ENCODE results near the gene IQSEC3. TPM values are rescaled to one million over a fixed set of nuclear protein-coding genes. Genes with fewer than 3 reads are reported as not detected.
"Not testable (repeated sequence)": the region's sequence is repeated elsewhere in the genome, so short reads cannot be mapped to it uniquely, and the experiment has no call there.

Gene IQSEC3
- polyA plus RNA-seq, 12 donors: 1.3 to 5.3 (median 2.0) TPM; not detected in 1

DNA sequence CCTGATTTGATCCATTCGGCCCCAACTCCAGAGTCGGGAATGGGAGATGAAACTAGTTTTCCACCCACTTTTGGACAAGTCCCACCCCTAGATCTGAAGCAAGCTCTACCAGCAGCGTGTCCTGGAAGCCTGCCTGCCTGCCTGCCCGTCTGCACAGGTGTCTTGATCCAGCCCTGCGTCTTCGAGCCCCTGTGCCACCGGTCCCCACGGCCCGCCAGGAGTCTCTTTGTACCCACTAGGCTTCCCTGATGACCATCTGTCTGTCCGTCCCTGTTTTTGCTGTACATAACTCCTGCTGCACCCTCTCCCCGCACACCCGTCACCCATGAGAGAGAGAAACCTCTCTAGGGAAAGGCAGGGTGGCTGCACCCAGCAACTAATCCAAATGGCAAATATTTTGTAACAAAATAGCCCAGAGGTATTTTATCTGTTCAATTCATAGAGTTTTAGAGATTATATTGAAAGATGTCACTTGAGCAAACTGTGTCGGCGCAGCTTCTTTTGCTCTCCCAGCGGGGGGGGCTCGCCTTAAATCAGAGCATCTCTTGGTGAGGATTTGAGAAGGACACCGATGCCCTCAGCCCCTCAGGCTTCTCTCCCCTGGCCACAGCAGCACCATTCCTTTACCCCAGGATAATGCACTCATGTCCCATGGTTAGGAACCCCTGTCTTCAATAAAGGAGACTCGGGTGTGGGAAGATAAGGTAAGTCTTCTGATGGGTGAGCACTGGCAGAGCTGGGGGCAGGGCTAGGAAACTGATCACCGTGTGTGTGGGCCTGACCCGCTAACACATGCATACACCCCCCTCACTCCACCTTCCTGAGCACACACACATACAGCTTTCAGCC, 111.6 kb downstream of the IQSEC3 start:
- DNase-seq: no peak

DNA sequence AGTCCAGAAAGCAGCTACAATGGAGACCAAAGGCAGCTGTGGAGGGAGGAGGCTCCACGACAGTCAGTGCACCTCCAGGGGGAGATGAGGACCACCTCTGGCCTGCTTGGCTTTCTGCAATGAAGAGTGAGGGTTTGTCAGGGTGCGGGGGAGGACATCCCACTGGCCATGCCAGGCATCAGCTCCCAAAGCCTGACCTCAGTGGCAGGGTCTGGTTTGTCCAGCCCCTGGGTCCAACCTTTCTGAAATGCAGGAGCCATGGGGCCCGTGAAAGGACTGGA, 112.2 kb downstream of the IQSEC3 start:
- no peak for DNase-seq

DNA sequence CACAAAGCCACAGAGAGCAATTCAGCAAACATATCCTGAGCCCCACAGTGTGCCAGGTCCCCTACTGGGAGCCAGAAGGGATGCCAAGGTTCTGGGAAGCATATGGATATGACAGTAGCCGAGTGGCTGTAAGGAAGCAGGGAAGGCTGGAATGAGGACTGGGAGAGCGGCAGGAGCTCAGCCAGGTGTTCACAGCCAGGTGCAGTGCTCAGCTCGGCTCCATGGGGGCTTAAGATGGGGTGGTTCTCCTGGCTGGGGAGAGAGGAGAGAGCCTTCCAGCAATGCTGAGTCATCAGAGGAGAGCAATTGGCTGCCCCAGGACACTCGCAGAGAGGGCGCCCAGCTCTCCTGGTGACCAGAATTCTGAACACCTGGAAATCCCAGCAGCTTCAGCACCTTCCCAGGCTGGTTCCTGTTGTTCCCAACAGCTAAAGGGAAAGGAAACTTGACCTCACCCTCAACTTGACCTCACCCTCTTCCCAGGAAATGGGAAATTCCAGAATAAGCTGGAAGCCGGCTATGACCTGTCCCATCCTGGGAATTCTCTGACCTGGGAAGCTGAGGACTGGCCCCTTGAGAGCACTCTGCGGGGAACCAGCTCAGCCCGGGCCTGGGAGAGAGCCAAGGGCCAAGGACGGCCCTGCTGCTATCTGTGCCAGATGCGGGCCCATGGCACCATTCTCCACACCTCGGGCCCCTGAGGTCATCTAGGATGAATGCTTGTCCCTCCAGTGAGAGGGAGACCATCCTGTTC, 112.7 kb downstream of the IQSEC3 start:
- no peak for DNase-seq

DNA sequence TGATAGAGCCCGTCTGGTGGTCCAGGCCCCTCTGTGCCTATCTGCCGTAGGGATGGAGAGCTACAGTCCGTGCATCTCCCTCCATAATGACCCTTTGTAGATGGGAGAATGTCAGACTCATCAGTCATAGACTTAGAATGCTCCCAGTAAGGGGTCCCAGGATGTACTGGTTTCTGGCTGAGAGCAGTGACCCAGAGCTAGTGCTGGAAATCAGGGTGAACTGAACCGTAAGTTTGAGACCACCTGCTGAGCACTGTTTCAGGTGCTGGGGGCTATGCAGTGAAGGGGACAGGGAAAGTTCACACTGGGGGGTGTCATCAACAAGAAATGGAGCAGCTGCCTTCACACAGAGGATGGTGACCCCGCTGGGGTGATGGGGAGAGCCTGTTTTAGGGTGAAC, 113.3 kb downstream of the IQSEC3 start:
- no peak for DNase-seq

DNA sequence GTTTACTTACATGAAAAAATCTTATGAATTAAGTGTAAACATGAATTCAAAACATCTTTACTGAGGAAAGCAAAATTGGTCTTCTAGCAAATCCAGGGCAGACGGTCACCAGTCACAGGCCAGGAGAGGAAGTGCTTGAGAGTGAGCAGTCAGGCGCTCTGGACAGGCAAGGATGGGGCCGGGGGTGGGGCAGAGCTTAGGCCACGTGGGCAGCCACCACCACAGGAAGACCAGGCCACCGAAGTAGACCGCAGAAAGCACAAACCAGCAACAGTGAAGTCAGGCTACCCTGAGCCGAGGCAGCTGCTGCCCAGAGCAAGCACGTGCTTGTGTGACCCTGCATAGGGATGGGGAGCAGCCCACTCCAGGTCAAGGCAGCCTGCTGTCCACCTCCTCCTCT, 113.9 kb downstream of the IQSEC3 start:
- no peak for DNase-seq

DNA sequence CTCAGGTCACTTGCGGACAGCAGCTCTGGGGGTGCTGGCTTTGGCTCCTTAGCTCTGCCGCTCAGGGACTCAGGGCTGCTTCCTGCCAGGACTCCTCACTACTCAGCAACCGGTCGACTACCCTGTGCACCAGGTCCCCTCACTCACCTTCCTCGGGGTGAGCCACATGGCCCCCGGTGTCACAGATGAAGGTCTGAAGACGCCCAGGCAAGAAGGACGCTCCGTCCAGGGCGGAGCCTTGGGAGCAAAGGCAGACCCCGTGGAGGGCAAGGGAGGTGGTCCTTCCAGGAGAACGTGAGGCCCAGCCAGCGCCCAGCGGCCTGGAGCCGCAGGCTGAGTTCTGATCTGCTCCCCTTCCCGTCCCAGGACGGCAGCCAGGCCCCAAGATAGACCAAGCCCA, 115.4 kb downstream of the IQSEC3 start:
- DNase-seq: no peak

DNA sequence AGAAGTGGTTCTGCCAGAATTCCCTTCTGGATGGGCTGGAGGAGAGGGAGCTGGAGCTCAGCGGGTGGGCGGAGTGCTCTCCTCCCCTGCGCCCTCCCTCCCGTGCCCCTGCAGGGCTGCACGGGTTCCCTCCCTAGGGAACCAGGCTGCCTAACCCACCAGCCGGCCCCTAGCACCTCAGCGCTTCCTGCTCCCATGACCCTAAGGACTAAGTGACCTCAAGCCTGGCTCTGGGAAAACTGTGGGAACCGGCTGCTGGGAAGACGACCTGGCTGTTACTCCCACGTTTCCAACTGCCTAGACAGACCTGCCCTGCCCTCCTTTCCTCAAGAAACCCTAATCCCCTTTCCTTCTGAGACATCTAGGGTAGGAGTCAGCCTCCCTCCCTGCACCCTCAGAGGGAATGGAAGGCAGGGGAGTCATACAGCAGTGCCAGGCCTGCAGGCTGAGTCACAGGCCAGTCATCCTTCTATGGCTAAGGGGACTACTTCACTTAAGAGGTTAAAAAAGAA, 115.9 kb downstream of the IQSEC3 start:
- DNase-seq: no peak

DNA sequence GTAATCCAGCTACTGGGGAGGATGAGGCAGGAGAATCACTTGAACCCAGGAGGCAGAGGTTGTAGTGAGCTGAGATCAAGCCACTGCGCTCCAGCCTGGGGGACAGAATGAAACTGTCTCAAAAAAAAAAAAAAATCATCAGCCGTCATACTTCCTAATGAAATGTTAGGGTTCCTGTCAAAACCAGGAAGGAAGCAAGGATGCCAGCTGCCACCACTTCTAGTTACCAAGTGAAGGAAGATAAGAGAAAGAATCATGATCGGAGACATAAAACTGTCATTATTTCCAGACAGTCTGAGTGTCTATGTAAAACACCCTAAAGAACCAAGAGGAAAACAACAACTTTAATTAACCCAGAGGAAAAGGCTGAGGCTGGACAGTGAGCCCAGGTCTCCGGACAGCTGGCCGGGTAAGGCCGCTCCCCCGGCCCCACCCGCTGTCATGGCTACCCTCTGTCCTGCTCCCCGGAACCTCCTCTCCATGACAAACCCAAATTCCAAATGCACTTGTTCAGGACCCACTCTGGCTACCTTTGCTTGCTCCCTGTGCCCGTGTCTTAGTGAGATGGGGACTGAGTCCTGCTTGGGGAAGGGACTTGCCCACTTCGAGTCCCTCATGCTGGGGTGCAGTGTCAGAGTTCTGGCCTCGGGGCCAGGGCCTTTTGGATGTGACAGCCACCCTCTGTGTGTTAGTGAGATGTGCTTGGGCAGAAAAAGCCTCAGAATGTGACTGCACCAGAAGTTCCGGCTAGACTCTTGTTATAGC, 118.4 kb downstream of the IQSEC3 start:
- DNase-seq: no peak

DNA sequence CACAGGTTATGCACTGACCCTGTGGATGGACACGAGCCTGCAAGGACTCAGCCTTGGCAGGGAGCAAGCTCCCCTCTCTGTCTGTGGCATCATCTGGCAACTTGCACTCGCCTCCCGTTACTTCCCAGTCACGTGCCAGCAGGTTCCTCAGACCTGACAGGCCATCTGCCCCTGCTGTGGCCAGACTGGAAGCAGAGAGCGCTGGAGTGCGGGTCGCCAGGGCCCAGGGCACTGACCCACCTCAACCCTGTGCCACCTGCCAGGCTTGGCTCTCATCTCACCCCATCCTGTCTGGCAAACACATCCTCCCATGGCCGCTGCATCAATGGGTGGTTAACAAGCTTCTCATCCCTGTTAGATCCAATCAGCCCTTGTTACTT, 119.0 kb downstream of the IQSEC3 start:
- DNase-seq: no peak

DNA sequence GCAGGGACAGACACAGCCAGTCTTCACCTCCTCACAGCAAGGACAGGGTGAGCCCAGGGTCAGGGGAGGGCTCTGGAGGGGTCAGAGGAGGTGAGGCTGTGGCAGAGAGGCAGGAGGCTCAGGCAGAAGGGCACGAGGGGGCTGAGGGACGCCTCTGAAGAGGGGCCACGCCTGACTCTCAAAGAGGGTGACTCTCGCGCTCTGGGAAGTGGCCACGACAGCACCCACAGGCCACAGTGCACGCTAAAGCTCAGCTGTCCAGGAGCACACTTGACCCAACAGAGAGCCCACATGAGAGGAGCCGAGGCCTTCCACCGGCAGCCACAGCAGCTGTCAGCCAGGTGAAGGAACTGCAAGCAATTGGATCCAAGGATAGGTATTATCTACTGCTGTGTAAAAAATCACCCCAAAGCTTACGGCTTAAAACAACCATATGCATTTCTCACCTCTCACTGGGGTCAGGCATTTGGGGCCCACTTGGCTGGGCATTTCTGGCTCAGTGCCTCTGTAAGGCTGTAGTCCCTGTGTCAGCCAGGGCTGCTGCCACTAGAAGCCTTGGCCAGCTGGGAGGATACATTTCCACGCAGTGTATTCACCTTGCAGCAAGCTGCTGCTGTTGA, 119.5 kb downstream of the IQSEC3 start:
- no peak for DNase-seq

DNA sequence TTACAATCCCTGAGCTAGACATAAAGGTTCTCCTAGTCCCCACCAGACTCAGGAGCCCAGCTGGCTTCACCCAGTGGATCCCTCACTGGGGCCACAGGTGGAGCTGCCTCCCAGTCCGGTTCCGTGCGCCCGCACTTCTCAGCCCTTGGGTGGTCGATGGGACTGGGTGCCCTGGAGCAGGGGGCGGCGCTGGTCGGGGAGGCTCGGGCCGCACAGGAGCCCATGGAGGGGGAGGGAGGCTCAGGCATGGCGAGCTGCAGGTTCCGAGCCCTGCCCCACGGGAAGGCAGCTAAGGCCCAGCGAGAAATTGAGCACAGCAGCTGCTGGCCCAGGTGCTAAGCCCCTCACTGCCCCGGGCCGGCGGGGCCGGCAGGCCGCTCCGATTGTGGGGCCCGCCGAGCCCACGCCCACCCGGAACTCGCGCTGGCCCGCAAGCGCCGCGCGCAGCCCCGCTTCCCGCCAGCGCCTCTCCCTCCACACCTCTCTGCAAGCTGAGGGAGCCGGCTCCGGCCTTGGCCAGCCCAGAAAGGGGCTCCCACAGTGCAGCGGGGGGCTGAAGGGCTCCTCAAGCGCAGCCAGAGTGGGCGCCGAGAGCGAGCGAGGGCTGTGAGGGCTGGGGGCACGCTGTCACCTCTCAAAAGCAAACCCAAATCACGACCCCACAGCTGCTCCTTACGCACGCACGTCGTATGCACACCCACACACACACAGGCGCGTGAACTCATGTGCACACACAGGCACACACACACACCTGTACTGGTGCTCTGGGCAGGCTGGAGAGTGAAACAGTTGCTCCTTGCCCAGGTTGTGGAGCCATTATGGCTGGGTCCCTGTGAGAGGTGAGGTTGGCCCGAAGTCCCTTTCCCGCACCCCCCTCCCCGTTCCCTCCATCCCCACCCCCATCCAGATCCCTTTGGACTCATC, 121.7 kb downstream of the IQSEC3 start:
- not testable (repeated sequence) for DNase-seq

DNA sequence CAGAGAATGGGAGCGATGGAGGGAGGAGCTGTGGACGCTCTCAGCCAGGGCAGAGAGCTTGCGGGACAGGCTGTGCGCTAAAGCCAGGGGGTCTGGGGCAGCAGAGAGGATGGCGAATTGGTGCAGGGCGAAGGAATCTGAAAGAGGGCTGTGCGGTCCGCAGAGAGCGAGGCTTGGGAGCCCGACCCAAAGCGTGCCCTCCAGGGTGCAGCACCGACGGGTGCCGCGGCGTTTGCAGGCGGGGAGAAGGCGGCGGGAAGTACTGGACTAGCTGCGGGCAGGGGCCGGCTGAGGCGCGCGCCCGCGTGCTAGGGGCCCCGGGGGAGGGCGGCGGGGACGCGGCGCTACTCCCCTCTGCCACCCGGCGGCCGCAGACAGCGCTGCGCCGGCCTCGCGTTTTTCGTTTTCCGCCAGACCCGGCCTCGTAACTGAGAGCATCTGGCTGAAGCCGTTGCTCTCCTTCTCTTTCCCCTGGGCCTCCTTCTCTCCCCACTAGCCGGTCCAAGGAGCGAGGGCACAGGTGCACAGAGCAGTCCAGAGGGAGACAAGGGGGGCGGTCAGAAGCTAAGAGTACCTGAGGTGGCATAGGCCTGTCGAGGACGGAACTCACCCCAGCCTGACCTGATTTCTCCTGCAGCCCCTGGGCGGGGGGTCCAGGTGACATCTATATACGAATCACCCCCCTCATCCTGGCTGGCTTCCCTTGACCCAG, 122.5 kb downstream of the IQSEC3 start:
- peak; percentile 70 for DNase-seq

DNA sequence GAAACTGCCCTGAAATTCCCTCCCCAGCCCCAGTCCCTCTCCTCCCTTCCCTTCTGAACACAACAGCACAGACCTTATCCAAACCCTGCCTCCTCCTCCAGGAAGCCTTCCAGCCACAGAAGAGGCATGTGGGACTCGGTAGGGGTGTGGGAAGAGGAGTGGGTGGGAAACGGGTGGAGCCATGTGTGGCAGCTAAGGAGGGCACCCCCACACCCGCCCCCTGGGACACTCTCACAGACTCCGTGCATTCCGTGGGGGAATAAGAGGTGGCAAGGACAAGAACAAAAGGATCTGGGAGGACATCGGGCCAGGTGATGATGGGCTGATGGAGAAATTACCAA, 123.0 kb downstream of the IQSEC3 start:
- no peak for DNase-seq

DNA sequence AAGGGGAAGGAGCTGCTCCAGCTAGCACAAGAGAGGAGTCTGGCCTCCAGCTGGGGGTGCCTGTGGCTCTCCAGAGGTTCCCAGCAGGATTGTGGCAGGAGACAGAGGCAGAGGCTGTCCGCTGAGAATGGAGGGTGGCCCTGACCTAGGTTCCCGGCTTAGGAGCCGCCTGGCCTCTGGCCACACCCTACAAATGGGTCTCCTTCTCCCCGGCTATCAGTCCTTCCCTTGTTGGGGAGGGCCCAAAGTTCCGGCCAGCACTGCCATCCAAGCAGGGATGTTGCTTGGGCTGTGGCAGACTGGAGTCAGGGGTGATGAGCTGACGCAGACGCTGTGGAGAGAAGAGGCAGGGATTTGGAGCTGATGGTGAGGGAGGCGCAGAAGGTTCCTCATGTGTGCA, 124.3 kb downstream of the IQSEC3 start:
- DNase-seq: no peak

DNA sequence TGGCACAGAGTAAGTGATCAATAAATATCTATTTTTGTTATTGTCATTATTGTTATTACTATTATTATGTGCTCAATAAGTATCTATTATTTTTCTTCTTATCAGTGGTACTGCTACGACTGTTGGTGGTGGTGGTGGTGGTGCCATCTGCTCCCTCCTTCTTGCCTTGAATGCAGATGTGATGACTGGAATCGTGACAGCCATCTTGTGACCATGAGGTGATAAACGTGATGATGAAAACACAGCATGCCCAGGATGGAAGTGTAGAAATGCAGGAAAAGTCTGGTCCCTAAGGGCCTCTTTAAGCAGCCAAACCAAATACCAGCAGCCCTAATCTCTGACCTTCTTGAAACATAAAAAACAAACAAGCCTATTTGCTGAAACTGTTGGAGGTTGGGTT, 125.0 kb downstream of the IQSEC3 start:
- DNase-seq: no peak

DNA sequence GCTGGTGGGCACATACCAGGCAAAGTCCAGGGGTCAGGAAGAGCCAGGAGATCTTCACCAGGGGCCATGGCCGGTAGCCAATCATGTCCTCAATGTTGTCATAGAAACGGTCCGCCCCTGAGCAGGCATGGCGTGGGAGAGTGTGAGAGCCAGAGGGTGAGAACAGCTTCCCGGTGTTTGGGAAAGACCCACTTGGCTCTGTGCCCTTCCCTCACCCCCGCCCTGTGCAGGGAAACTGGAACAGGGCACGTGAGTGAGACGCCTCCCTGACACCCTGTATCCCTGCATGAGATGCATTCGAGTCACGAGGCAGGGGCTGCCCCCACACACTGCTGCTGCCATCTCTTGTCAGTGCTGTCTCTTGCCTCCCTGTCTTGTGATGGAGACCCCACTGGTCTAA, 126.7 kb downstream of the IQSEC3 start:
- no peak for DNase-seq

DNA sequence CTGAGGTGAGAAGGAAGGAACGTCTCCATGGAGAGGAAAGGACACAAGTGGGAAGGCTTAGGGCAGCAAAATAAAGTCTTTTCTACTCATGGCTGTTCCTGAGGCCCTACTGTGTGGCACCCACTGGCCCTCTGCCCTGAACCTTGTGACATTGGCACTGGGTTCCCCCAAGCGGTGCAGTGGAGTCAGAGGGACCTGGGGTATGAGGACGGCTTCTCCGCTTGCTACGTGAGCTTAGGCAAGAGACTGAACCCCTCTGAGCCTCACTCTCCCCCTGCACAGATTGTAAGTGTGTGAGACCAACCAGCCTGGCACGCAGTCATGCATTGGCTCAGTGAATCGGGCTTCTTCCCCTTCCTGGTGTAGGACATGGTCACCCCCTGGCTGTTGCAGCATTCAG, 127.7 kb downstream of the IQSEC3 start:
- no peak for DNase-seq

DNA sequence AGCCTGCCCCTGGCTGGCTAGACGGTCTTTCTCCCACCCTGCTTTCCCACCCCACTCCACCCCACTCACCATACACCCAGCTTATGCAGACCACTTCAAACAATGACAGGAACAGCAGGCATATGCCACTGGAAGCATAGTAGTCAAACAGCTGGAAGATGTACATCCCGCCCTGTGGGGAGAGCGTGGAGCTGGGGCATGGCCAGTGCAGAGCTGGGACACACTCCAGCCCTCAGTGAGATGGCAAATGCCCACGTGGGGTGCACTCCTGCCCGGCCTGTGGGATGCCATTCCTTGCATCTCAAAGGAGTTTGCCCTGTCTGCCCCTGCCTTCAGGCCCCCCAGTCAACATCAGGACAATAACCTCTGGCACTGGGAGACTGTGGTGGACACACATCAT, 128.6 kb downstream of the IQSEC3 start:
- DNase-seq: no peak

DNA sequence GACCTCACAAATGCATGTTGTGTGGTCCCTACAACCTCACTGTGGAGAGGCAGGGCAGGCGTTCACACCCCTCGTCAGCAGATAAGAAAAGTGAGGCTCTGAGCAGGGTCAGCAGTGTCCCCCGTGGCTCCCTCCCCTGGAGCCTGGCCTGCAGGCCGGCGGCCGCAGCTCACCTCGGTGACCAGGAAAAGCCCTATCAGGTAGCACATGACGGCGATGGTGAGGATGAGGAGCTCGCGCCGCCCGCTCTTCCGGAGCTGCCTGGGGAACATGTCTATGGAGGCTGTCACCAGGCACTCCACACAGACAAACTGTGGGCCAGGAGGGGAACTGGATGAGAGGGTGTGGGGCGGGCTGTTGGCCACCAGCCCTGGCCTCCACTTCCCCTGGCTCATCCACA, 129.4 kb downstream of the IQSEC3 start:
- no peak for DNase-seq

DNA sequence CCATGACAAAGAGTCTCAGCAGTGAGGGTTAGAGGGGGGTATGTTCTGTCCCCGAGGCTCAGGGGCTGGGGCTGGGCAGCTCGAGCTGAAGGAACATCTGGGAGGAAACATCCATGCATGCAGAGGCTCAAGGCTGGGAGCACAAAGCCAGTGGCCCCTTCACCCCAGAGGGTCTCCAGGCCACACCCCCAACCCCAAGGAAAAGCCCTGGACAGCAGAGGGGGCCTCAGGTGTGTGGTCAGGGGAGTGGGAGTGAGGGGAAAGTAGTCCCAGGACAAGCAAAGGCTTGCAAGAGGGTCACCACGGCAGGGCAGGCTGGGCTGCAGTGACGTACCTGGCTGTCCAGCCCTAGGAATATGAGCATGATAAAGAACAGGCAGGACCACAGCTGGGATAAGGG, 129.9 kb downstream of the IQSEC3 start:
- DNase-seq: no peak

DNA sequence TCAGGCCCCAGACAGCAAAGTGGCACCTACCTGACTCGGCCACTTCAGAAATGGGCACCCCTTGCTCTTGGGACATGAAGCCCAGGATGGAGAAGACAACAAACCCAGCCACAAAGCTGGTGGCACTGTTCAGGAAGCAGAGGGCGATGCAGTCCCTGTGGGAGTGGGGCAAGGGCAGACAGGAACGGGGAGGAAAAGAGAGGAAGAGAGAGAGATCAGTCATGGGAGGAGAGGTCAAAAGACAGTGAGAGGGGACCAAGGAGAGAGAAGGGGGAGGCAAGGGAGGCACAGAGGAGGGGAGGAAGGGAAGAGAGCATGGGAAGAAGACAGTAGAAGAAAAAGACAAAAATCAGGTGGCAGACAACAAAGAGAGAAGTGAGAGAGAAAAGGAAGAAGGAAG, 130.8 kb downstream of the IQSEC3 start:
- no peak for DNase-seq
